CD4-positive, alpha-beta T cell (primary cell): ENCODE measurements around the gene CMIP. TPM values are rescaled to one million over a fixed set of nuclear protein-coding genes. Genes with fewer than 3 reads are reported as not detected.
A peak's percentile ranks its signal among the peaks of the same experiment; 100 is the strongest.

Experiments
- ATAC-seq: fragments of 200-7000 bp; cut with Tn5 transposase; one replicate; pipeline ENCODE4 v1.10.0; 2022; ENCODE audit warnings: mild to moderate bottlenecking; ENCODE audit not compliant: poor library complexity
- CTCF ChIA-PET: fragments of 350-600 bp; sonication (Branson Sonifier 250); formaldehyde crosslinking; loops from one replicate; lab custom pipeline; 2021; ENCODE audit warnings: antibody characterized with exemption, inconsistent platforms; lab: Charles Lee
- POLR2A ChIA-PET: fragments of 350-600 bp; sonication (Branson Sonifier 250); formaldehyde crosslinking; loops from one replicate; lab custom pipeline; 2021; ENCODE audit warnings: antibody characterized with exemption, inconsistent platforms; lab: Charles Lee
- DNase-seq, 14 experiments: peaks; one replicate each; pipeline ENCODE4 v3.0.0-alpha.2; 2013 to 2020; ENCODE audit warnings: mixed read lengths in 2 of 14
- H3K27ac ChIP-seq, 2 donors: one replicate each; pipeline versions ENCODE4 v1.5.1 to v1.7.0; 2013; ENCODE audit warnings: low read length in 2 of 2, low read depth in 1 of 2, mild to moderate bottlenecking in 1 of 2
- H3K27me3 ChIP-seq, 2 experiments: 1 replicate in 1 of 2; 2 replicates in 1 of 2; pipeline versions ENCODE4 v1.6.1 to v1.7.0; 2013; ENCODE audit warnings: low read length in 2 of 2, control low read depth in 1 of 2, mild to moderate bottlenecking in 1 of 2, moderate library complexity in 1 of 2; ENCODE audit not compliant: insufficient read depth in 2 of 2, control insufficient read depth in 1 of 2
- H3K36me3 ChIP-seq: one replicate; pipeline ENCODE4 v1.6.1; 2013; ENCODE audit warnings: low read length, control low read depth; ENCODE audit not compliant: insufficient read depth
- H3K4me1 ChIP-seq: one replicate; pipeline ENCODE4 v1.6.1; 2013; ENCODE audit warnings: low read length, control low read depth; ENCODE audit not compliant: insufficient read depth
- H3K4me3 ChIP-seq: one replicate; pipeline ENCODE4 v1.5.1; 2013; ENCODE audit warnings: mild to moderate bottlenecking, low read length, moderate library complexity
- H3K9me3 ChIP-seq, 2 experiments: 1 replicate in 1 of 2; 2 replicates in 1 of 2; pipeline versions ENCODE4 v1.6.1 to v1.7.0; 2013; ENCODE audit warnings: low read length in 2 of 2, mild to moderate bottlenecking in 2 of 2, control low read depth in 1 of 2, moderate library complexity in 1 of 2; ENCODE audit not compliant: control insufficient read depth in 1 of 2, insufficient read depth in 1 of 2
- H3K27ac Mint-ChIP-seq: one replicate; pipeline ENCODE4 v1.8.0; 2020; ENCODE audit warnings: mixed read lengths
- H3K27me3 Mint-ChIP-seq: one replicate; pipeline ENCODE4 v1.8.0; 2021; ENCODE audit warnings: mixed read lengths
- H3K36me3 Mint-ChIP-seq: one replicate; pipeline ENCODE4 v1.8.0; 2021; ENCODE audit warnings: low read depth, mixed read lengths
- H3K4me1 Mint-ChIP-seq: one replicate; pipeline ENCODE4 v1.8.0; 2021; ENCODE audit warnings: low read depth, mixed read lengths
- H3K4me3 Mint-ChIP-seq: one replicate; pipeline ENCODE4 v1.8.0; 2020; ENCODE audit warnings: mild to moderate bottlenecking, mixed read lengths
- H3K9me3 Mint-ChIP-seq: one replicate; pipeline ENCODE4 v1.8.0; 2020; ENCODE audit warnings: mixed read lengths
- CTCF ChIP-seq: fragments of 200-600 bp; IDR thresholded peaks from one replicate; pipeline ENCODE4 v1.8.0; 2022; ENCODE audit warnings: antibody characterized with exemption, mild to moderate bottlenecking
- intact Hi-C, 2 experiments: fragments of 100-400 bp; cut with DNase I in 1 of 2; cut with micrococcal nuclease in 1 of 2; formaldehyde crosslinking; loops; one replicate each; pipeline versions ENCODE4 v1.15.1 to v1.9.0; 2023 to 2025; cut with DNase I, micrococcal nuclease
- polyA plus RNA-seq, 2 donors: library from polyadenylated mRNA; unstranded; fragments of 120-200 nt; gene quantifications; one replicate each; pipeline ENCODE4 v1.2.1, GENCODE V29; 2013
- total RNA-seq, 174 experiments: library from RNA in 2 of 174; stranded (reverse) in 2 of 174; gene quantifications; one replicate each; pipeline ENCODE4 v1.2.3 and lab custom pipeline; 2021 to 2026

The CMIP gene
- total RNA-seq (10 to 100 TPM; 33.5 to 35.3 TPM), total RNA-seq (lab: John Stamatoyannopoulos, UW) (5.1 to 154 (median 22.3) reads per million in 172 experiments)
- polyA plus RNA-seq (2013, experiment 1 of 2): 22.8 TPM
- polyA plus RNA-seq (2013, experiment 2 of 2): 27.9 TPM

- intact Hi-C loops: loop anchor here (5.0 to 10.0 kb wide), 6 partner anchors 50 to 900 kb away; partner anchors contain the start of genes C16orf46 (in 1 of the 2), DYNLRB2 (in 1 of the 2) and GAN (in 1 of the 2)
- CTCF ChIA-PET: no interaction called here
Measured at GRCh38 chr16:81444448-81445121, at the start of gene CMIP. TSS of gene CMIP (plus strand) at chr16:81444808.

GRCh38 chr16:81394966-81395655 lies 49.5 kb upstream of the CMIP start:
- no peak overlapping the region for H3K27ac ChIP-seq
- peaks cover 0 to 3% of the 10 kb centered on the region in 2 experiments for H3K9me3 ChIP-seq
- H3K4me3 ChIP-seq: no peak overlapping the region
- Mint-ChIP-seq H3K9me3 (no peaks in the 10 kb centered on the region), H3K4me3 (no peak overlapping the region), H3K27ac (no peak overlapping the region), H3K36me3 (peaks cover 8% of the 10 kb centered on the region), H3K4me1 (no peaks in the 10 kb centered on the region), H3K27me3 (no peaks in the 10 kb centered on the region)
- DNase-seq: no peak
- ChIA-PET CTCF (no interaction called here), POLR2A (no interaction called here)
- no peaks in the 10 kb centered on the region for H3K4me1 ChIP-seq
- TF ChIP-seq CTCF: no peak
- no peak for ATAC-seq
- no peaks in the 10 kb centered on the region for H3K27me3 ChIP-seq
- intact Hi-C loops: no loop called here
- H3K36me3 ChIP-seq: no peaks in the 10 kb centered on the region

More at GRCh38 chr16:81444448-81445121, at the start of gene CMIP:
- Histone ChIP-seq H3K4me3 (peak within 1 kb of the TSS; percentile 77), H3K27me3 (no peaks in the 10 kb centered on the region), H3K9me3 (no peaks in the 10 kb centered on the region), H3K36me3 (no peaks in the 10 kb centered on the region), H3K27ac (peak within 1 kb of the TSS; percentile 41 to 48), H3K4me1 (peaks cover 50% of the 10 kb centered on the region)
- H3K9me3 Mint-ChIP-seq: no peaks in the 10 kb centered on the region
- DNase-seq (peak; percentile 58 to 91 (median 72)), ATAC-seq (peak; percentile 58)
- no peak for TF ChIP-seq CTCF
- peaks cover 19% of the 10 kb centered on the region for H3K36me3 Mint-ChIP-seq
- POLR2A ChIA-PET: interaction anchor here (0.8 to 2.8 kb wide), 4 partner anchors 25 to 270 kb away, joined by 3 to 13 read pairs (median 4); no protein-coding TSS in a partner anchor
- no peaks in the 10 kb centered on the region for H3K27me3 Mint-ChIP-seq
- peak within 1 kb of the TSS; percentile 99 for H3K27ac Mint-ChIP-seq
- peak within 1 kb of the TSS; percentile 96 for H3K4me3 Mint-ChIP-seq
- H3K4me1 Mint-ChIP-seq: peaks cover 54% of the 10 kb centered on the region

GRCh38 chr16:81397058-81397878 lies 47.3 kb upstream of the CMIP start:
- ATAC-seq (no peak), DNase-seq (no peak)
- H3K36me3 Mint-ChIP-seq: no peaks in the 10 kb centered on the region
- intact Hi-C loops: no loop called here
- Histone ChIP-seq H3K4me3 (no peak overlapping the region), H3K9me3 (peaks cover 0 to 6% of the 10 kb centered on the region in 2 experiments), H3K36me3 (no peaks in the 10 kb centered on the region), H3K27me3 (no peaks in the 10 kb centered on the region), H3K27ac (no peak overlapping the region), H3K4me1 (no peaks in the 10 kb centered on the region)
- TF ChIP-seq CTCF: no peak
- no peaks in the 10 kb centered on the region for H3K4me1 Mint-ChIP-seq
- H3K9me3 Mint-ChIP-seq: no peaks in the 10 kb centered on the region
- H3K27me3 Mint-ChIP-seq: no peaks in the 10 kb centered on the region
- no peak overlapping the region for H3K4me3 Mint-ChIP-seq
- ChIA-PET POLR2A (no interaction called here), CTCF (no interaction called here)
- H3K27ac Mint-ChIP-seq: no peak overlapping the region
